GM10847 (cell line): Measurements from ENCODE around the gene SHISA4.

ENCODE experiments used
- POLR2A ChIP-seq: IDR thresholded peaks from 2 replicates; pipeline ENCODE4 v1.6.1; 2011; ENCODE audit not compliant: insufficient read length; ENCODE audit errors: extremely low read depth

Gene SHISA4

DNA sequence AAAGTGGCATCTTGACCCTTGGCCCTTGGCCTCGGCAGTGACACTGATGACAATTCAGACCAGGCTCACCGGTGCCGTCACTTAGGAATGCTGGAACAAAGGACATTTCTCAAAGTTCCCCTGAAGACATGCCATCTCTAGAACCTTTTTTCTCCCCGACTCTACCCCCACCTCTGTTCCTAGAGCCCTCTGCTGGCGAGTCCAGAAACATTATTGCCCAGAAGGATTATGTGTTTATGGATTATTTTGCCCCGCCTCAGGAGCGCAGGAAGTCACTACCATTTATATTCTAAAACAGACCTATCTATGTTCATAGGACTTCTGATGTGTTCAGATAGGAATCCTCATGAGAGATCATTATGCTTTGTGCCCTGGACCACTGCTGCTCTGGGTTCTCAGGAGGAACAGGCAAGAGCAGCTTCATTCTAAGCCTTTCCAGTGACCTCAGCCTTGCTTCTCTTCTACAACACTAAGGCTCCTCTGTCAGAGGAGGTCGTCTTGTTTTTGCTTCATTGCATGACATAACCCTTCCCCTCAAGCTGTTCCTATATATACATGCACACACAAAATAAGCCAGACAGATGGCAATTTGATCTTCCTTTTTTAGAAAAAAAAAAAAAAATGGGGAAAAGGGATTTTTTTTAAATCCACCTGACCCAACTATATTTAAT lies 12.4 kb upstream of the SHISA4 start:
- no peak for TF ChIP-seq POLR2A

DNA sequence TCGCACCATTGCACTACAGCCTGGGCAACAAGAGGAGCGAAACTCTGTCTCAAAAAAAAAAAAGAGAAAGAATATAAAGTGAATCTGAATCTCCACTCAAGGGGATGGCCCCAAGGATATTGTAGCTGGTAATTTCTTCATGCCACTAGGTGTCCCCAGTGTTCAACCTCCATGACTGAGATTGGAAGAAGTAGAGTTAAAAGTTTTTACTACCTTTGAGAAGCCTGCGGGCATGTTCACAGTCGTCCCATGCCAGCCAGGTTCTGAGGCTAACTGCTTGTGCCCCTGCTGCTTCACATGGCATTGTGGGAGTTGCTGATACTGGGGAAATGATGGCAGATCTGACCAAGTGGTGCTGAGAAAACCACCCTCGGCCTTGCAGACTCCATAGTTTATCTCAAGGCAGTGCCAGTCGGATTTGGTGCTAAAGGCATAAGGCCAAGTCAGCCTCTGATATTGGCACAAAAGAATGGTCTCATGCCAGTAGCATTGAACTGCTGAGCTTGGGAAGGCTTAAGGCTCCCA lies 10.8 kb upstream of the SHISA4 start:
- no peak for TF ChIP-seq POLR2A

DNA sequence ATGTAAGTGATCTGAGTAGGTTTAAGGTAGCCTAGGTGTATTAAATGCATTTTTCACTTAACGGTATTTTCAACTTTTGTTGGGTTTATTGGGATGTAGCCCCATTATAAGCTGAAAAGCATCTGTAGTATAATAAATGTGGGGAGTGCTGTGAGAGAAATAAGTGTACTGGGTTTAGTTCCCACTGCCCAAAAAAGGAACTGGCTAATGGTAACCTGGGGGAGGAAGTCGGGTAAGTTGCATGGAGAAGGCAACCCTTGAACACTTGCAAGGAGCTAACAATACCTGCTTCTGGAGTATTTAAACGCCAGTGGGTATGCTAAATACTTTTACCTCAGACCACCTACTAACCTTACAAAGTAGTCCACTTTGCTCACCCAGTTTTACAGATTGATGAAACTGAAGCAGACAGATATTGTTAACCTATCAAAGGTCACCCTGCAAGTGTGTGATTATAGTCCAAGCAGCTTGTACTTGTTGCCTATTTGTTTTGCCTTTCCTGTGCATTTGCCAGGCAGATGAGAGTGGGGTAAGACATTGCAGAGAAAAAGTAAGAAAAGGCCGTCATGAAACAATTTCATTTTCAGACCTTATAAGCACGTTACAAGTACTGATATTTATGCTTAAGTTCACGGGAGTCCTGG lies 7.6 kb upstream of the SHISA4 start:
- no peak for TF ChIP-seq POLR2A

DNA sequence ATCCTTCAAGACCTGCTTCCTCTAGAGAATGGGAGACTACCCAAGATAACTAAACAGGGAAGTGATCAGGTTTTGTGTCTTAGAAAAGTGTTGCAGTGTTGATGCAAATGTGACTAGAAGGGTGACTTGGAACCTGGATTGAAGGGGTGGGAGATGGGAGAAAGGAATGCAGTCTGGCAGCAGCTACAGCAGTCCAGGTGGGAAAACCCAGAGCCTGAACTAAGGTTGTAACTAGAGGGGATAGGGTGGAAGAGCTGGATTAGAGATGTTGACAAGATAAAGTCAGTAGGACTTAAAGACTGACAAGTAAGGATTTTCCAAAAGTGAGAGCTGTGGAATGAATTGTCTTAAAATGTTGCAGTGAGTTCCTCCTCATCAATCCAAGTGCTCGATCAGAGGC lies 7.1 kb upstream of the SHISA4 start:
- TF ChIP-seq POLR2A: no peak

DNA sequence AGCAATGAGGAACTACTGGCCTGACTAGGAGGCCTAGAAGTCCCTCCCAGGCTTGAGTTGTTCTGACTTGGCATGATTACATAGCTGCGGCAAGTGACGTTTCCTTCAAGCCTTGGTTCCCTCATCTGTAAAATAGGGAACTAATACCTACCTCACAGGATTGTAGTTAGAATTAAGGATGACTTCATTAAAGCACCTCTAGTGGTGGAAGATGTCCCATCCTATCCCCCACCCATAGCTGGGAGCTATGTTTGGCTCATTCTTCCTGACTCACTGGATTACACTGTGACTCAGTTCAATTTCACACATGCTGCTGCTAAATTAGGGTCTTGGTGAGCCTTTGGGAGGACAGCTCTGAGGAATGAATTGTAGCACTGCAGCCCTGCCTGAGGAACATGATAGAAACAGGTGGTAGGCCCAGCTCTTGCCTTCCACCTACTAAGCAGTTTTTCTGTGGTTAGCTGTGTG lies 6.0 kb upstream of the SHISA4 start:
- no peak for TF ChIP-seq POLR2A

DNA sequence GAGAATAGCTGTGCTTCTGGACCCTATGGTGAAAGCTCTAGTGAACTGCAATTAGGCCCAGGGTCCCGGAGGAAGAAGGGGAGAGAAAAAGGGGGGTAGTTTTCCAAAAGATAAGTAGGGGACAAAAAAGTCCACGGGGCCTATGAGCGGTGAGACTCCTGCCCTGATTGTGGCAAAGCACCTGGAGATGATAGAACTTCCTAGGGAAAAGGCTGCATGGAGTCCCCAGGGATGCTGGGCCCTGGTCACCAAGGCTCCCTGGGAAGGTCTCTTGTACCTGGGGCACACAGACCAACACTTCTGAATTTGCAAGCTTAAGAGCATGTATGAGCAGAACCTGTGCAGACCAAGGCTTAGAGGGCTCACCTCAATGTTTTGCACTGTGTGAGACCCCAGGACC lies 5.4 kb upstream of the SHISA4 start:
- no peak for TF ChIP-seq POLR2A

DNA sequence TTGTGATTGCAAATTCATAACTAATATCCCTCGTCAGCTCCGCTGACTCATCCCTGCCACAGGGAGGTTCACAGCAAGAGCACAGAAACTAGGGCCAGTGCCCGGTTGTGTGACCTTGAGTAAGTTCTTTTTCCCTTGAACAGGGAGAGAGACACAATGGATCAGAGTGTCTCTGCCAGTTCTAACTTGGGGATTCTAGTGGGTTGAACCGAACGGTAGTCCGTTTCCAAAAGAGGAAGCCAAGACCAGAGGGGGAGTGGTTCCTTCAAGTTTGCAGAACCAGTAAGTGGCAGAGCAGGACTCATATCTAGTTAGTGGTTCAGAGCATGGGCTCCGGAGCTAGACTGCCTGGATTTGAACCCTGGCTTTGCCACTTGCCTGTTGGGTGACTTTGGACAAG lies 4.9 kb upstream of the SHISA4 start:
- no peak for TF ChIP-seq POLR2A

DNA sequence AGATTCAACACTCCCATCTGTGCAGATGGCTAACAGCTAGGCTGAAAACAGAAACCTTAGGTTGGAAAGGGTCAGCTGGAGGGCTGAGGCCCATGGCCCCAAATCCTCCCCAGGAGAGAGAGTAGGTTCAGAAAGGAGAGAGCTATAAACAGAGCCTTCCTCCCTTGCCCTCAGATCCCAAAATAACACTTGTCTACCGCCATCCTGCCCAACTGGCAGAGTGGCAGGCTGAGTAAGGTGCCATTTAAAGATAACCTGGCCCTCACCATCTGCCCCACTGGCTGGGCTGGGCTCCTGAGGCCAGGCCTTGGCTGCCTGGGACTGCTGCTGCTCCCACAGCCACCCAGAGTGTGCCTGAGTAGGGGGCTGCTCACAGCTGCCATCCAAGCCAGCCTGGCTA lies 4.3 kb upstream of the SHISA4 start:
- TF ChIP-seq POLR2A: no peak

DNA sequence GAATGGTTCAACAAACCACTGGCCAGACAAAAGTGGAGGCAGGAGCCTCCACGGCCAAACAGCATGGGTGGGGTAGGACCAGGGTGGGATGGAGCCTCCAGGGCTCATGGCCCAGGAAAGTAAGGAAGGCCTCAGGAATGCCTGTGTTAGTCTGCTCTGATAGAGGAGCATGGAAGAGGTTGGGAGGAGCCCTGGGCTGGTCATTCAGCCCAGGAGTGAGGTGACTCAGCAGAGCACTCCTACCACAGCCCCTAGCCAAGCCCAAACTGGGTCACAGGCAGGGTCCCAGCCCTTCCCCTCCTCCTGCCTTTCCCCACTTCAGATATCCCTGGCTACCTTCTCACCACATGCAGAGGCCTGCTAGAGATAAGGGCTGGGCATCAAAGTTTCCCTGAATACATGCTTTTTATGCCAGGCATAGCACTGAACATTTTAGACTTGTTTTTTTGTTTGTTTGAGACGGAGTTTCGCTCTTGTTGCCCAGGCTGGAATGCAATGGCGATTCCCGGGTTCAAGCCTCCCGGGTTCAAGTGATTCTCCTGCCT lies 3.1 kb upstream of the SHISA4 start:
- TF ChIP-seq POLR2A: no peak

DNA sequence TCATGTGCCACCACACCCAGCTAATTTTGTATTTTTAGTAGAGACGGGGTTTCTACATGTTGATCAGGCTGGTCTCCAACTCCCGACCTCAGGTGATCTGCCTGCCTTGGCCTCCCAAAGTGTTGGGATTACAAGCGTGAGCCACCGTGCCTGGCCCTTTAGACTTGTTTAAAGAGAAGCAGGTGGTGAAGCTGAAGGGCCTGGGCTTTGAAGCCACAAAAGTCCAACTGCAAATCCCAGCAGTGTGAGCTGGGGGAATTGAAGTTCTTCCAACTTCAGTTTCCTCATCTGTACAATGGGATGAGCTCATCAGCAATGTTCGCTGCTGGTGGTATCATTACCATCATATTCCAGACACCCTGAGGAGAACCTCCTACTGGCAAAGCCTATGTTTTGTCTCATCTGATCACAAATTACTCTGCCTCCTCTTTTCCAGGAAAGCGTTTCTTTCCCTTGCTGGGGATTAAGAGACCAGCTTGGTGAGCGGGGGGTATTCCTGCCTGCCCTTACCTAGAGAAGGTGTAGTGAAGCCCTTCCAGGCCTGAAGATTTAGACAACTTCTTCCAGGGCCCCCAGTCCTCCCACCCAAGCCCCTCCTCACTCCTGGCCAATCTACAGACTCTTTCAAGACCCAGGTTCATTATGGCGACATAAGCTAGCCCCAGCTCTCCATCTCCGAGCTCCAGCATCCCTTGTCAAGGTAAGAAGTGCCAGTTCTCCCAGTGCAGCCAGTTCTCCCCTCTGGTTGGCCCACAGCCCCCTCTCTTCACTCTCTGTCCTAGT lies 2.4 kb upstream of the SHISA4 start:
- TF ChIP-seq POLR2A: no peak

DNA sequence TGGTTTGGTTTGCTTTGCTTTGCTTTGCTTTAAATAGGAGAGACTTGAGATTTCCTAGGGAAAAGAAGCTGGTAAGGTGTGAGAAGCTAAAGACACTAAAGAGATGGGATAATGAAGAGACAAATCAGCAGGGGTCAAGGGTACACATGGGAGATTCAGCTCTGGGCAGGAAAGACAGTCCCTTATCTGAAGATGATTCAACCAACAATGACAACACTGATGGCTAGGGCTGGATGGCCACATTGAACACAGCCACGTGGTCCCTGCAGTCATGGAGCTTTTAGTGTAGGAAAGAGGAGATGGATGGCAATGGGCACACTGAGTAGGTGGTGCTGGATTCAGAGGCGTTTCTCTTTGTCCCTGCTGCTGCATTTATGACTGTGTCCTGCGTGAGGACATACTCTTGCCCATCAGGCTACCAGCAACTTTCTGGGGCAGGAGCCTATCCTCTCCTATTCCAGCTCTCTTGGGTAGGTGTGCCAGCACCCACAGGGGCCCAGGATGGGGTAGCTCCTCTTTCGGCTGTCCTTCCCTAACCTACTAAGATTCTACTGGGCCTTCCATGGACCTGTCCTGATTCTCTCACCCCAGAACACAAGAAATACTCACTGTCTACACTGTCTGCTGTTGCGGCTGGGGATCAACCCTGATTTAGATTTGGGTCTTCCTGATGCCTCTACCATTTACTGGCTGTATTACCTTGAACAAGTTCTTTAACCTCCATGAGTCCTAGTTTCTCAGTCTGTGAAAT lies 1.4 kb upstream of the SHISA4 start:
- no peak for TF ChIP-seq POLR2A

DNA sequence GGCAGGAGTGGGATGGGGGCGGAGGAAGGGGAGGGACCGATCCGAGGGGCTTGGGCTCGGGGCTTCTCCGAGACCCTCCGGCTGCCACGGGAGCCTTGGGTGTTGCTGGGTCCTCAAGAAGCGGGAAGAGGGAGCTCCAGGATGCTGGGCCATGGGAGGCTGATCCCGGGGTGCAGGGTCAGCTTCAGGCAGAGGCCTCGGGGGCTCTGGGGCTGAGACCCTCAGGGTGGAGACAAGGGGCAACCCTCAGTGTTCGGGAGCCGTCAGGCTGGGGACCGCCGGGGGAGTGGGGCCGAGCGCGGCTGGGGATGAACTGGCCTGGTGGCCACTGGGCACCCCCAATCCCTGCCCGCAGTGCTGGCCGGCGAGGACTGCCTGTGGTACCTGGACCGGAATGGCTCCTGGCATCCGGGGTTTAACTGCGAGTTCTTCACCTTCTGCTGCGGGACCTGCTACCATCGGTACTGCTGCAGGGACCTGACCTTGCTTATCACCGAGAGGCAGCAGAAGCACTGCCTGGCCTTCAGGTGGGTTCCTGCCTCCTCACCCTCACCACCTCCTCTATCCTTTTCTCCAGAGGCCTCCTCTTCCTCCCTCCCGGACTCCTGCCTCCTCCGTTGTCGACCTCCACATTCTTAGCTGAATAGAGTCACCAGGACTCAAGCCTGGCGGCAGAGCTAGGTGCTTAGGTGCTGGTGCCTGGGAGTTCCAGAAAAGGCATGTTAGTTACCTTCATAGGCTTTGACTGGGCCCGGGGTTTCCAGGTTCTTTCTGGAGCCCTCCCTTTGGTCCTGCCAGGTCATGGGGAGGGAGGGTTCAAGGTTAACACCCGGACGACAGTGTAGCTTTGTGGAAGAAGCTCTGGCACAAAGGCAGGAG lies 631 bp downstream of the SHISA4 start:
- no peak for TF ChIP-seq POLR2A

DNA sequence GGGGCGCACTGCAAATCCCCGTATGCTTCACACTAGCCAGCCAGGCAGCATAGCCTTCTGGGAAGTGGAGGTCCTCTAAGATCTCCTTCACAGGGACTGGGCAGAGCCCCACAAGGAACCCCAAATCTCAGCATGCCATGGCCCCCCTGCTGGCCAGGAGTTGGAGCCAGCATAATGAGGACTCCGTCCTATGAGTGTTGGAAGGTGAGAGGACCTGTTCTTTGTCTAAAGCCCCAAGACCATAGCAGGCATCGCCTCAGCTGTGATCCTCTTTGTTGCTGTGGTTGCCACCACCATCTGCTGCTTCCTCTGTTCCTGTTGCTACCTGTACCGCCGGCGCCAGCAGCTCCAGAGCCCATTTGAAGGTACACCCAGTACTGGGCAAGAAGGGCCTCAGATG lies 1.5 kb downstream of the SHISA4 start:
- TF ChIP-seq POLR2A: no peak
